ENCODE data around the gene RPS21. TPM values are rescaled to one million over a fixed set of nuclear protein-coding genes. Genes with fewer than 3 reads are reported as not detected.

Gene RPS21
- total and polyA plus RNA-seq, 2 of the 13 experiments (the other 11 are each of a cell fraction or from before 2014, with no cell fraction given) = 2,647 to 11,063 TPM

DNA sequence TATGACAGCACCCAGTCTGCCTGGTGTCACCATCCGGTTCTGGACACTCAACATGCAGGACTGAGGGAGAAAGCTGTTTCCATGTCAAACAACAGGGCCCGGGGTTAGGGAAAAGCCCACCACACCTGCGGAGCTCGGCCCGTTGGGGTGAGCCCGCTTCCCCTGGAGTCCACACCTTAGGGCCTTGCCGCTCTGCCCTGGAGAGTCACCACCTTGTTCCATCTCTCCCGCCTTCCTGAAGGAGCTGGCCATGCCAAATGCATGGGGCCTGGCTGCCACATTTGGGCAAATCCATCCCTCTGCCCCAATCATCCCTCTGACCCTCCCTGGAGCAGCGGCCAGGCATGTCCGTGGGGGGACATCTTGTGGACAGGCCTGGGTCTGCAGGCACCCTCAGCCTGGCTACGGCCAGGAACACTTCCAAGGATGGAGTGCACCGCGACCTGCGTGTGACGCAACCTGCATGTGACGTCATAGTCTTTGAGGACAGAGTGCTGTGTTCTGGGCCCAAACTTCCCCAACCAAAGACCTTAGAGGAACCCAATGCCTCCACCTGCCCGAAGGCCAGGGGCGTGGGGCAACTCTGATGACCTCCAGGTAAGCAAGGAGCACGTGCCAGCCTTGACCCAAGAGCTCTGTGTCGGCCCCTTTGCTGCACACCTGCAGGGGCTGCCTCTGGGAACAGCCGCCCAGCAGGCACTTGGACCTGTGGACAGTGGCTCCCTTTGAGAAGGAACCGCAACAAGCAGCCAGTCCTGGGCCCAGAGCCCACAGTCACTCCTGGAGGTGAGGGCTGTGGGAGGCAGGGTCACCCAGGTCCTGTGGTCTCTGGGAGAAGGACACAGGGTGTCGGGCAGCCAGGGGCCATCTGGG, 18.4 kb downstream of the RPS21 start (continued):
- TF ChIP-seq, protein P1, sequence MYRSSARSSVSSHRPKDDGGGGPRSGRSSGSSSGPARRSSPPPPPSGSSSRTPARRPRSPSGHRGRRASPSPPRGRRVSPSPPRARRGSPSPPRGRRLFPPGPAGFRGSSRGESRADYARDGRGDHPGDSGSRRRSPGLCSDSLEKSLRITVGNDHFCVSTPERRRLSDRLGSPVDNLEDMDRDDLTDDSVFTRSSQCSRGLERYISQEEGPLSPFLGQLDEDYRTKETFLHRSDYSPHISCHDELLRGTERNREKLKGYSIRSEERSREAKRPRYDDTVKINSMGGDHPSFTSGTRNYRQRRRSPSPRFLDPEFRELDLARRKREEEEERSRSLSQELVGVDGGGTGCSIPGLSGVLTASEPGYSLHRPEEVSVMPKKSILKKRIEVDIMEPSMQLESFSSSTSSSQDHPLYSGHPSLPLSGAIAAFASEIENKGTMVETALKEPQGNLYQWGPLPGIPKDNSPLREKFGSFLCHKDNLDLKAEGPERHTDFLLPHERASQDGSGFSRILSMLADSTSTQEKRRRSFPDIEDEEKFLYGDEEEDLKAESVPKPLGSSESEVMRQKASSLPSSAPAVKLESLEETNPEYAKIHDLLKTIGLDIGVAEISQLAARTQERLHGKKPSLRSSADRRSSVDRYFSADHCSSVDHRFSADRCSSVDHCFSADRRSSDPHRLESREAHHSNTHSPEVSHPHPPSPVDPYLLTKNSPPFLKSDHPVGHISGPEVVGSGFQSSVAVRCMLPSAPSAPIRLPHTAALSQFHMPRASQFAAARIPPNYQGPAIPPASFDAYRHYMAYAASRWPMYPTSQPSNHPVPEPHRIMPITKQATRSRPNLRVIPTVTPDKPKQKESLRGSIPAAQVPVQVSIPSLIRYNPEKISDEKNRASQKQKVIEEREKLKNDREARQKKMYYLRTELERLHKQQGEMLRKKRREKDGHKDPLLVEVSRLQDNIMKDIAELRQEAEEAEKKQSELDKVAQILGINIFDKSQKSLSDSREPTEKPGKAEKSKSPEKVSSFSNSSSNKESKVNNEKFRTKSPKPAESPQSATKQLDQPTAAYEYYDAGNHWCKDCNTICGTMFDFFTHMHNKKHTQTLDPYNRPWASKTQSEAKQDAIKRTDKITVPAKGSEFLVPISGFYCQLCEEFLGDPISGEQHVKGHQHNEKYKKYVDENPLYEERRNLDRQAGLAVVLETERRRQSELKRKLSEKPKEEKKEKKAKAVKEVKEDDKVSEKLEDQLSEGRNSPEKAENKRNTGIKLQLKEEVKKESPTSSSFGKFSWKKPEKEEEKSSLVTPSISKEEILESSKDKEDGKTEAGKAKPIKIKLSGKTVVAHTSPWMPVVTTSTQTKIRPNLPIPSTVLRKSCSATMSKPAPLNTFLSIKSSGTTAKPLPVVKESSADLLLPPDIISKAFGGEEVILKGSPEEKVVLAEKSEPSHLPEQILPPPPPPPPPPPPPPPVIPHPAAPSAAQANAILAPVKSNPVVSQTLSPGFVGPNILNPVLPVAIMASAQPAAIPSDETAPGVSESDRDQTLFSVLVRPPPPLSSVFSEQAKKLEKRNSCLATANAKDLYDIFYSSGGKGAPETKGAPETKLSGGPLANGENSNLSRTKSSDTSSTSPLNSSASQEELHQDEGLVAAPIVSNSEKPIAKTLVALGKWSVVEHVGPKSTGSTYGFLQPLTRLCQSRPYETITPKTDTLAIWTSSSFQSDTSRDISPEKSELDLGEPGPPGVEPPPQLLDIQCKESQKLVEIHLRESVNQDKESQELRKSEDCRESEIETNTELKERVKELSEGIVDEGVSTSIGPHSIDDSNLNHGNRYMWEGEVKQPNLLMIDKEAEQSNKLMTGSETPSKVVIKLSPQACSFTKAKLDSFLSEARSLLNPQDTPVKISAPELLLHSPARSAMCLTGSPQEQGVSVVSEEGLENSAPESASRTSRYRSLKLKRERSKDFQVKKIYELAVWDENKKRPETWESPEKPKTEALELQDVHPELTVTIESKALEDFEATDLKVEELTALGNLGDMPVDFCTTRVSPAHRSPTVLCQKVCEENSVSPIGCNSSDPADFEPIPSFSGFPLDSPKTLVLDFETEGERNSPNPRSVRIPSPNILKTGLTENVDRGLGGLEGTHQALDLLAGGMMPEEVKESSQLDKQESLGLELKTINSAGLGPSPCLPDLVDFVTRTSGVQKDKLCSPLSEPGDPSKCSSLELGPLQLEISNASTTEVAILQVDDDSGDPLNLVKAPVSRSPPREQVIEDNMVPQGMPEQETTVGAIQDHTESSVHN (CRISPR knock-in tag; IDR thresholded peaks at IDR 0.05) = 0 out of 2 replicates have a peak, but pooled peaks have one; percentile 41
- TF ChIP-seq PRDM10 (CRISPR knock-in tag; IDR thresholded peaks at IDR 0.05; ENCODE audit: low read depth) (no peak), POLR2AphosphoS2 (IDR thresholded peaks at IDR 0.05; ENCODE audit: low read depth, low read length) (no peak), ZFP62 (CRISPR knock-in tag; IDR thresholded peaks at IDR 0.05) (no peak), KDM1A (CRISPR knock-in tag; IDR thresholded peaks at IDR 0.05) (peak; percentile 77), ZNF597 (CRISPR knock-in tag; IDR thresholded peaks at IDR 0.05) (no peak), ZSCAN31 (CRISPR knock-in tag; IDR thresholded peaks at IDR 0.05; ENCODE audit: low read depth) (no peak), ZBTB38 (CRISPR knock-in tag; IDR thresholded peaks at IDR 0.05) (peak; percentile 88), CEBPB (IDR thresholded peaks at IDR 0.05; ENCODE audit: borderline replicate concordance, low read depth, low read length) (peak; percentile 98), DMTF1 (CRISPR knock-in tag; IDR thresholded peaks at IDR 0.05) (no peak), CHD2 (IDR thresholded peaks at IDR 0.05; ENCODE audit: low read depth, low read length) (no peak), DDIT3 (CRISPR knock-in tag; IDR thresholded peaks at IDR 0.05) (no peak)

Data from HepG2 (cell line).